Calu3 (cell line): Measurements from ENCODE around the gene ZXDC. TPM values are rescaled to one million over a fixed set of nuclear protein-coding genes. Genes with fewer than 3 reads are reported as not detected.

Experiments
- BruUV-seq: library from RNA; stranded (reverse); fragments of 400-500 nt; replicated peaks from 2 replicates; lab custom pipeline; 2021; lab: Mats Ljungman, UMichigan
- CTCF ChIA-PET: fragments of 300-600 bp; sonication (Branson Sonifier 250); formaldehyde crosslinking; loops from one replicate; lab custom pipeline; 2022; ENCODE audit warnings: antibody characterized with exemption; lab: Charles Lee
- DNase-seq: peaks from one replicate; pipeline ENCODE4 v3.0.0; 2022
- H3K27ac Mint-ChIP-seq: one replicate; pipeline ENCODE4 v1.8.0; 2022; ENCODE audit warnings: mixed read lengths; ENCODE audit not compliant: unreplicated experiment
- H3K27me3 Mint-ChIP-seq: one replicate; pipeline ENCODE4 v1.8.0; 2022; ENCODE audit warnings: mixed read lengths; ENCODE audit not compliant: unreplicated experiment
- H3K36me3 Mint-ChIP-seq: one replicate; pipeline ENCODE4 v1.8.0; 2022; ENCODE audit warnings: mild to moderate bottlenecking, moderate library complexity, mixed read lengths; ENCODE audit not compliant: insufficient read depth, unreplicated experiment
- H3K4me1 Mint-ChIP-seq: one replicate; pipeline ENCODE4 v1.8.0; 2022; ENCODE audit warnings: mild to moderate bottlenecking, low read depth, mixed read lengths; ENCODE audit not compliant: unreplicated experiment
- H3K4me3 Mint-ChIP-seq: one replicate; pipeline ENCODE4 v1.8.0; 2022; ENCODE audit warnings: mild to moderate bottlenecking, low read depth, moderate library complexity, mixed read lengths; ENCODE audit not compliant: unreplicated experiment
- H3K9me3 Mint-ChIP-seq: one replicate; pipeline ENCODE4 v1.8.0; 2022; ENCODE audit warnings: low read depth, mixed read lengths; ENCODE audit not compliant: unreplicated experiment
- CTCF ChIP-seq: fragments of 200-600 bp; IDR thresholded peaks from one replicate; pipeline ENCODE4 v1.8.0; 2022; ENCODE audit warnings: antibody characterized with exemption; ENCODE audit not compliant: unreplicated experiment
- intact Hi-C: fragments of 100-400 bp; cut with micrococcal nuclease; formaldehyde crosslinking; loops from one replicate; pipeline ENCODE4 v1.10.0; 2022; ENCODE audit not compliant: unreplicated experiment
- total RNA-seq: library from RNA; stranded (reverse); gene quantifications from 2 replicates; pipeline ENCODE4 v1.2.3, GENCODE V29; 2022

Gene ZXDC
- total RNA-seq, 1 experiment from 2014 or later: 63.8 TPM

DNA sequence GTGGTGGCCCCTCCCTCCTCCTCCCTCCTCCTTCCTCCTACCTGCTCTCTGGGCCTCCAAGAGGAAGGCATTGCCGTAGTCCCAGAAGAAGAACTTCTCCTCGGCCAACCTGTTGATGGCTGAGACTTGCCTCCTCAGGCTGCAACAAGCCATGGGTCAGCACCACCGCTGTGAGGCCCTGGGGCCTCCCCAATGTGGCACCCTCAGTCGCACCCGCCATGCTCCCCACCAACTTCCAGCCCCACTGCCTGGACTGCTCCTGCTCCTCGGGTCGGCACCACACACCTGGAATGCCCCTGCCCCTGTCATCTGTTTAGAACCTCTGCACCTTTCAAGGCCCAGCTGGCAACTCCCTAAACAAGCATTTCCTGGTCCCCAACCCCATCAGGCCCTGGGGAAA, 24.3 kb upstream of the ZXDC start:
- no peak overlapping the region for H3K4me3 Mint-ChIP-seq
- intact Hi-C loops: no loop called here
- H3K27me3 Mint-ChIP-seq: peaks cover 27% of the 10 kb centered on the region
- no TSS peak for BruUV-seq
- no peaks in the 10 kb centered on the region for H3K36me3 Mint-ChIP-seq
- H3K27ac Mint-ChIP-seq: no peak overlapping the region
- CTCF ChIA-PET: no interaction called here
- no peak for TF ChIP-seq CTCF
- no peaks in the 10 kb centered on the region for H3K9me3 Mint-ChIP-seq
- no peaks in the 10 kb centered on the region for H3K4me1 Mint-ChIP-seq
- DNase-seq: no peak

- BruUV-seq: no TSS peak
- Mint-ChIP-seq H3K27me3 (peaks cover 27% of the 10 kb centered on the region), H3K4me3 (no peak overlapping the region), H3K36me3 (no peaks in the 10 kb centered on the region), H3K9me3 (no peaks in the 10 kb centered on the region), H3K4me1 (no peaks in the 10 kb centered on the region), H3K27ac (no peak overlapping the region)
- DNase-seq: no peak
- intact Hi-C loops: no loop called here
- CTCF ChIA-PET: interaction anchor here (1.5 kb wide), 1 partner anchor 27 kb away, joined by 3 read pairs; no protein-coding TSS in a partner anchor
- no peak for TF ChIP-seq CTCF
Measured at GRCh38 chr3:126499401-126499800, 23.7 kb upstream of the ZXDC start.

DNA sequence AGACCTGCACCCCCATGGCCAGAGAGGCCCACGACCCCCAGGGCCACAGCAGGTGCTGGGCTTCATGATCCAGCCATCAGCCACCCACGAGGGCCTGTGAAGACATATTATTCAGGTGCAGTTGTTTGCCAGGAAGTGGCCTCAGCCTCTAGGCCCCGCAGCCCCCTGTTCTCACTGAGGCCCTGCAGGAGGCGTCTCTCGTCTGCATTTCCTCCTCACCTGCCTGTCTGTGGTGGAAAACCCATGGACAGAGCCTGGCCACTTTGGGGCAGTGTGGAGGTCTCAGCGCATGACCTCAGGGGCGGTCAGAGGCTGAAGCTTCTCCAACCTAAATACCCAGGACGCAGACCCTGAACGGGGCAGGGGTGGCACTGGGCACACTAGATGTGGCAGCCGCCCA, 23.2 kb upstream of the ZXDC start:
- Mint-ChIP-seq H3K4me1 (no peaks in the 10 kb centered on the region), H3K9me3 (no peaks in the 10 kb centered on the region), H3K27me3 (peaks cover 26% of the 10 kb centered on the region), H3K36me3 (no peaks in the 10 kb centered on the region), H3K4me3 (no peak overlapping the region), H3K27ac (no peak overlapping the region)
- TF ChIP-seq CTCF: no peak
- intact Hi-C loops: no loop called here
- DNase-seq: no peak
- no TSS peak for BruUV-seq
- CTCF ChIA-PET: interaction anchor here (1.5 kb wide), 1 partner anchor 27 kb away, joined by 3 read pairs; no protein-coding TSS in a partner anchor

DNA sequence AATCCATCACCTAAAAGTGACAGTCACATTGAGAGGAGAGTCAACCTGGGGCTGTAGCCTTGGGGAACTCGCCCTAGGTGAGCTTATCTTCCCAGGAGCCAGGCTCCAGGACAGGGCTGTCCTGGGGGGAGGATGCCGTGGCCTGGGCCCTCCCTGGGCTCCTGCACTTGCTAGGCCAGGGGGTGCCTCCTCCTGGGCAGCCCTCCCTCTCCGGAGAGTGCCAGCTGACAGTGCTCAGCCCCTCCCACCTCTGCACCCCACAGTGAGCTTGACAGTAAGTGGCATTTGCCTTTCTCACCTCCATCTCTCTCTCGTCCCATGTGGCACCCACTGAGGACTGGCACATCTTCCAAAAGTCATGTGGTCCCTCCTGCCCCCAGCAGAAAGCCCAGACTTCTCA, 22.8 kb upstream of the ZXDC start:
- no peak for TF ChIP-seq CTCF
- intact Hi-C loops: no loop called here
- peaks cover 31% of the 10 kb centered on the region for H3K27me3 Mint-ChIP-seq
- no peaks in the 10 kb centered on the region for H3K9me3 Mint-ChIP-seq
- BruUV-seq: no TSS peak
- H3K36me3 Mint-ChIP-seq: no peaks in the 10 kb centered on the region
- no peak for DNase-seq
- H3K27ac Mint-ChIP-seq: no peak overlapping the region
- CTCF ChIA-PET: interaction anchor here (1.5 kb wide), 1 partner anchor 26 kb away, joined by 3 read pairs; no protein-coding TSS in a partner anchor
- H3K4me3 Mint-ChIP-seq: no peak overlapping the region
- H3K4me1 Mint-ChIP-seq: no peaks in the 10 kb centered on the region
